GM12875 (cell line): ENCODE data around the gene C17orf113.

Experiments
- H3K4me3 ChIP-seq: one replicate; pipeline ENCODE4 v1.5.1; 2011; ENCODE audit warnings: low read depth, low read length, control low read depth
- CTCF ChIP-seq: IDR thresholded peaks from 2 replicates; pipeline ENCODE4 v1.5.1; 2011; ENCODE audit warnings: low read depth, mild to moderate bottlenecking, control low read depth, inconsistent platforms, low read length, moderate library complexity, borderline replicate concordance; ENCODE audit not compliant: insufficient read depth

The C17orf113 gene

GRCh38 chr17:42039794-42040763, 10.3 kb downstream of the C17orf113 start:
- H3K4me3 ChIP-seq, result no peak overlapping the region
- TF ChIP-seq CTCF, result no peak

GRCh38 chr17:42038221-42038973, 12.0 kb downstream of the C17orf113 start:
- H3K4me3 ChIP-seq, result no peak overlapping the region
- no peak for TF ChIP-seq CTCF

GRCh38 chr17:42034059-42034458, 16.3 kb downstream of the C17orf113 start:
- TF ChIP-seq CTCF, result no peak
- no peak overlapping the region for H3K4me3 ChIP-seq

- TF ChIP-seq CTCF, result no peak
- H3K4me3 ChIP-seq, result no peak overlapping the region
Measured at GRCh38 chr17:42031584-42031983, 18.8 kb downstream of the C17orf113 start.

- no peak for TF ChIP-seq CTCF
Measured at GRCh38 chr17:42028791-42029127, 21.6 kb downstream of the C17orf113 start.

GRCh38 chr17:42027961-42028790, 22.2 kb downstream of the C17orf113 start:
- H3K4me3 ChIP-seq, result no peak overlapping the region
- TF ChIP-seq CTCF, result 0 out of 2 replicates have a peak, but pooled peaks have one; percentile 4

More at GRCh38 chr17:42028791-42029127, 21.6 kb downstream of the C17orf113 start:
- H3K4me3 ChIP-seq, result no peak overlapping the region
